ENCODE data around the gene LYPD6B.

The LYPD6B gene

DNA sequence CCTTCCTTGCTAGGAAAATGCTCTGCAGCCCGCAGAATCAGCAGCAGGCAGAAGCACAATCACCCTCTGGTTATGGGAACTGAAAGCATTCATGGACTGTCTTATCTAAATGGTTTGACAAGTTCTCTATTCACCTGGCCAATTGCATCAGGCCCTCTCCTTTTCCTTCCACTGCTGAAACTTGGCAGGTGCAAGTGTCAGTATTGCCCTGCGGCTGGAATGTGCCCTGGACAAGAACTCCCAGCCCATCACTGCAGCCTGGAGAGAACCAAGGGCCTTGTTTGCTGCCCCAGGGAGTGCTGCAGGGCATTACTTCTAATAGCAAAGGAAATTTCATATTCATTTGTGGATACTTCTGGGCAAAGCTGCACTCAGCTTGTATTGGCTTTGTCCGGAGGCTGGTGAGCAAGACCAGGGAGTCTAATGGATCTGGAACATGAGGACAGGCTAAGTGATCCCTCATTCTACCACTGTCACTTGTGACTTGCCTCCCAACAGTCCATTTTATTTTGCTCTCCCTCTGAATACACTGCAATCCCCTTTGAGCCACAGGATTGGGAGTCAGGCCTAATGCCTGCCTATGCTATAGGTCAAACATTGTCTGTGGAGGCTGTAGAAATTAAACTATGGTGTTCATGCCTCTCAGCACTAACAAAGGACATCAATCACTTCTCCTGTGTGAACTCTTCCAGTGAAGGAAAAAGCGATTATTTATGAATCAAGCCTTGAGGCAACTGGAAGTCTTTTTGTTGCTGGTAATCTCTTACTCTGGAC, 116.9 kb downstream of the LYPD6B start:
- Mint-ChIP-seq H3K36me3 (ENCODE audit: low read depth) (no peaks in the 10 kb centered on the region), H3K27ac (peak overlapping the region in 1 of 3 experiments; percentile 56), H3K4me3 (no peak overlapping the region), H3K9me3 (no peaks in the 10 kb centered on the region), H3K27me3 (ENCODE audit: low read depth) (peaks cover 26% of the 10 kb centered on the region), H3K4me1 (peaks cover 5% of the 10 kb centered on the region)
- TF ChIP-seq, protein P1, sequence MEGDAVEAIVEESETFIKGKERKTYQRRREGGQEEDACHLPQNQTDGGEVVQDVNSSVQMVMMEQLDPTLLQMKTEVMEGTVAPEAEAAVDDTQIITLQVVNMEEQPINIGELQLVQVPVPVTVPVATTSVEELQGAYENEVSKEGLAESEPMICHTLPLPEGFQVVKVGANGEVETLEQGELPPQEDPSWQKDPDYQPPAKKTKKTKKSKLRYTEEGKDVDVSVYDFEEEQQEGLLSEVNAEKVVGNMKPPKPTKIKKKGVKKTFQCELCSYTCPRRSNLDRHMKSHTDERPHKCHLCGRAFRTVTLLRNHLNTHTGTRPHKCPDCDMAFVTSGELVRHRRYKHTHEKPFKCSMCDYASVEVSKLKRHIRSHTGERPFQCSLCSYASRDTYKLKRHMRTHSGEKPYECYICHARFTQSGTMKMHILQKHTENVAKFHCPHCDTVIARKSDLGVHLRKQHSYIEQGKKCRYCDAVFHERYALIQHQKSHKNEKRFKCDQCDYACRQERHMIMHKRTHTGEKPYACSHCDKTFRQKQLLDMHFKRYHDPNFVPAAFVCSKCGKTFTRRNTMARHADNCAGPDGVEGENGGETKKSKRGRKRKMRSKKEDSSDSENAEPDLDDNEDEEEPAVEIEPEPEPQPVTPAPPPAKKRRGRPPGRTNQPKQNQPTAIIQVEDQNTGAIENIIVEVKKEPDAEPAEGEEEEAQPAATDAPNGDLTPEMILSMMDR (IDR thresholded peaks at IDR 0.05; ENCODE audit: unreplicated experiment in 3 of 3): no peak

DNA sequence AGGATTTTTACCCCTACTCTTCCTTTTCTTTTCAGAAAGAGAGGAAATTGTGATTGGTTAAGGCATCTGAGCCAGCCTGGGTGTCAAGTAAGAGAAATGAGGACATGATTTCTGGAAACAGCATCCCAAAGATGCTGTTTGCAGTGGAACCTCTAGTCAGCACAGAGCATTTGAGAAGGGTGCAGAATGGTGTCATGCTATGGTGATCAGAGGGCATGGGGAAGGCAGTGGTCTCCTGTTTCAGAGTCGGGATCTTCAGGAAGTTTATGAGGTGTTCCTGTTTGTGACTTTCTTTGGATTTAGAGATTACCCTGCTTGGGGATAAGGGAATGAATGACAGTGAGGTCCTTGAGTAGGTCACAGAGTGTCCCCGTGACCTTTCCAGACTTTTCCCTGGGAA, 117.5 kb downstream of the LYPD6B start:
- H3K27me3 Mint-ChIP-seq (ENCODE audit: low read depth): peaks cover 31% of the 10 kb centered on the region
- no peaks in the 10 kb centered on the region for H3K9me3 Mint-ChIP-seq
- TF ChIP-seq, protein P1 (IDR thresholded peaks at IDR 0.05; ENCODE audit: unreplicated experiment in 3 of 3): no peak
- peak overlapping the region in 1 of 3 experiments; percentile 56 for H3K27ac Mint-ChIP-seq
- no peaks in the 10 kb centered on the region for H3K36me3 Mint-ChIP-seq (ENCODE audit: low read depth)
- H3K4me1 Mint-ChIP-seq: peaks cover 11% of the 10 kb centered on the region
- no peak overlapping the region for H3K4me3 Mint-ChIP-seq

DNA sequence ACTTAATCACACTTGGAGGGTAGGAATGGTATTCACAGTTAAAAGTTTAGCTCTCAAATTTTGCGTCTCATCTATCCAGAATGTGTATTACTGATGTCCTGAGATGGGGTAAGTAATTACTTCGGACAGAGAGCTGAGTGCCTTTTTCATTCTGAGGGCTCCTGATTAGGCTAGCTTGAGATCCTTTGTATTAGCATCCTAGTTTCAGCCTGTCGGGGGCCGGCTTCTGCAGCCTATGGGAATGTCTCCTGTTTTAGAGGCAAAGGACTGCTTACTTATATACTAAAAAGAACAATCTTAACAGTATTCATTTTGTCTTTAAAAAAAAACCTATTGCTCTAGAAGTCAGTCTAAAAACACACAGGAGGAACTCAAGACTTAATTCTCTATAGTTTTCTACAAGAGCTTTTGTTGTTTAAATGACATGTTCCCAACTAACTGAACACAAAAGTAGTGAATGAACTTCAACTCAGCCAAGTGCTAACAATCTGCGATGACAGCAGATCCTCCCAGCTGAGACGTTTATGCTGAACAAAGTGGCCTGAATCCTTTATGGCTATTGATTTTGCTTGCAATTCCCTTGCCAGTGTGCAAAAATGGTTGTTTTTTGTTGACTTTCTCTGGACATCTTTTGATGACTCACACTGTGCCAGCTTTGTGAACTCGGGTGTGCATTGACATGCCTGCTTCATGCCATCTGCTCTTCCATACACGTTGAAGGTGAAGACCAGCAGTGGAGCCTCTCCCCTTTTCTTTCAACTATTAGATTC, 118.7 kb downstream of the LYPD6B start:
- H3K36me3 Mint-ChIP-seq (ENCODE audit: low read depth): no peaks in the 10 kb centered on the region
- no peak overlapping the region for H3K27ac Mint-ChIP-seq
- H3K4me1 Mint-ChIP-seq: peaks cover 20% of the 10 kb centered on the region
- no peaks in the 10 kb centered on the region for H3K9me3 Mint-ChIP-seq
- no peak overlapping the region for H3K4me3 Mint-ChIP-seq
- TF ChIP-seq, protein P1 (IDR thresholded peaks at IDR 0.05; ENCODE audit: unreplicated experiment in 3 of 3): no peak
- peaks cover 39% of the 10 kb centered on the region for H3K27me3 Mint-ChIP-seq (ENCODE audit: low read depth)

DNA sequence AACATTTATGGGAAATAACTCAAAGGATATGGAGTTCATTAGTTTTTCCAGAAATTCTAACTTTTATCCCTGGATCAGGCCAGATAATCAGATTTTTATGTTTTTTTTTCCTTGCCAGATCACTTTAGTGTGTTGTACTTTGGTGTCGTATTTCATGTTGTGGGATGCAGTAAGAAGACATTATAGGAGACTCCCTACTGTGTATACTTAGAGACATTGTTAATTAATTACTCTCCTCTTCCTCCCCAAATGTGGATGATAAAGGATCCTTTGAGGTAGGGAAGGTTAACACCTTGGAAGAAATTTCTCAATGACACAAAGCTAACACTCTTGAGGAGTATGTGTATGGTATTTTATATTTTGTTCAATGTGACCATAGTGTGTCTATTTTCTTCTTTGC, 120.5 kb downstream of the LYPD6B start:
- H3K9me3 Mint-ChIP-seq: no peaks in the 10 kb centered on the region
- no peak overlapping the region for H3K27ac Mint-ChIP-seq
- no peak overlapping the region for H3K4me3 Mint-ChIP-seq
- peaks cover 24% of the 10 kb centered on the region for H3K27me3 Mint-ChIP-seq (ENCODE audit: low read depth)
- peaks cover 20% of the 10 kb centered on the region for H3K4me1 Mint-ChIP-seq
- TF ChIP-seq, protein P1 (IDR thresholded peaks at IDR 0.05; ENCODE audit: unreplicated experiment in 3 of 3): no peak
- no peaks in the 10 kb centered on the region for H3K36me3 Mint-ChIP-seq (ENCODE audit: low read depth)

DNA sequence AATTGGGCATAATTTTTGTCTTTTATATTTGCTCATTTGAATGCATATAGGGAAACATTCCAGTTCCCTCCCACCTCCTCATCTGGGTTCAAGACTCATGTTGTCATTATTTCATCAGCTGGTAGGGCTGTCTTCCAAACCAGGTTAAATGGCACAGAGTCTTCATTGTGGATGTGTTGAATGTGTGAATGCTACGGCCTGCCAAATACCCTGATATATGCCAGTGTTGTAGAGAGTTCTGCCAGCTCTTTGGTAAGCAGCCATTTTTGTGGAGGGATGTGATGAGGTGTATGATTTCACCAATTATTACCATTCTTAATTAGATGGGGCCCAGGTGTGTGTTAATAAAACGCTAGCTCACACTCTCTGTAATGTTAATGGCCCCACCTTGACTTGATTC, 121.7 kb downstream of the LYPD6B start:
- Mint-ChIP-seq H3K9me3 (no peaks in the 10 kb centered on the region), H3K4me3 (no peak overlapping the region), H3K4me1 (peaks cover 20% of the 10 kb centered on the region), H3K36me3 (ENCODE audit: low read depth) (no peaks in the 10 kb centered on the region), H3K27me3 (ENCODE audit: low read depth) (peaks cover 21% of the 10 kb centered on the region), H3K27ac (no peak overlapping the region)
- TF ChIP-seq, protein P1 (IDR thresholded peaks at IDR 0.05; ENCODE audit: unreplicated experiment in 3 of 3): no peak
